NCI-H1105 treated with DMSO at 0.1 percent for 48 hours (cell line): ENCODE results near the gene RAET1G.
"Not testable (repeated sequence)": the region's sequence is repeated elsewhere in the genome, so short reads cannot be mapped to it uniquely, and the experiment has no call there.

Experiments used
- DNase-seq: peaks from one replicate; lab custom pipeline; 2025; lab: John Stamatoyannopoulos, UW

The RAET1G gene

GRCh38 chr6:149934249-149935156, 11.6 kb upstream of the RAET1G start:
- DNase-seq: peak; percentile 62

- DNase-seq: no peak
Observed at GRCh38 chr6:149933461-149933860, 10.5 kb upstream of the RAET1G start.

GRCh38 chr6:149933036-149933435, 10.1 kb upstream of the RAET1G start:
- no peak for DNase-seq

- DNase-seq: no peak
Observed at GRCh38 chr6:149931501-149931900, 8.6 kb upstream of the RAET1G start.

GRCh38 chr6:149929422-149929821, 6.5 kb upstream of the RAET1G start:
- DNase-seq: no peak

- DNase-seq: not testable (repeated sequence)
Observed at GRCh38 chr6:149927025-149927424, 4.1 kb upstream of the RAET1G start.

GRCh38 chr6:149925974-149926777, 3.3 kb upstream of the RAET1G start:
- peak; percentile 70 for DNase-seq

GRCh38 chr6:149925253-149925973, 2.5 kb upstream of the RAET1G start:
- DNase-seq: no peak

GRCh38 chr6:149924933-149925252, 2.0 kb upstream of the RAET1G start:
- DNase-seq: no peak

- no peak for DNase-seq
Observed at GRCh38 chr6:149924206-149924932, 1.4 kb upstream of the RAET1G start.

- DNase-seq: no peak
Observed at GRCh38 chr6:149923327-149923986, 536 bp upstream of the RAET1G start.

- not testable (repeated sequence) for DNase-seq
Observed at GRCh38 chr6:149922091-149922490, 830 bp downstream of the RAET1G start.

GRCh38 chr6:149921361-149921760, 1.6 kb downstream of the RAET1G start:
- no peak for DNase-seq

GRCh38 chr6:149919834-149920225, 3.1 kb downstream of the RAET1G start:
- DNase-seq: no peak

- DNase-seq: not testable (repeated sequence)
Observed at GRCh38 chr6:149919126-149919833, 3.6 kb downstream of the RAET1G start.

- no peak for DNase-seq
Observed at GRCh38 chr6:149918151-149918905, 4.6 kb downstream of the RAET1G start.

GRCh38 chr6:149917679-149918078, 5.2 kb downstream of the RAET1G start:
- no peak for DNase-seq

GRCh38 chr6:149915970-149916865, 6.7 kb downstream of the RAET1G start:
- DNase-seq: no peak
